Hematopoietic multipotent progenitor cell (in vitro differentiated cells): ENCODE data around the gene SSH2. TPM values are rescaled to one million over a fixed set of nuclear protein-coding genes. Genes with fewer than 3 reads are reported as not detected.

Experiments used
- DNase-seq, 3 donors: peaks; one replicate each; pipeline ENCODE4 v3.0.0-alpha.2; 2011 to 2015; ENCODE audit warnings: low read depth in 2 of 3, low spot score in 2 of 3
- total RNA-seq: library from RNA; depleted of rRNA; stranded (reverse); fragments of >200 nt; gene quantifications from one replicate; pipeline ENCODE4 v1.2.3, GENCODE V29; 2012

The SSH2 gene
- total RNA-seq, 1 donor = 19.7 TPM

DNA sequence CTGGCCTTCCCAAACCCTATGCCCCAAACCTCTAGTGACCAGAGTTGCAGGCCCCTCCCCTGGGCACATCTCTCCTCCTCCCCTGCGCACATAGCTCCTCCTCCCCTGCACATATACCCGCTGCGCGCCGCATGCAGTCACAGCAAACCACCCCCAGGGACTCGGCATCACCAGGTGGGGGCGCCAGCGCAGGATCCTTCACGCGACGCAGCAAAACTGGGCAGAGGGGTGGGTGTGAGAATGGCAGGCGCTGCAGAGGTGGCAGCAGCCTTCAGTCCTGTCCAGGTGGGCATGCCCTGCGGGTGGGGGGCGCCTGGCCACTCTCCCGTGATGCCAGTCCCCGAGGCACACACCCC lies 312.9 kb downstream of the SSH2 start:
- DNase-seq = peak; percentile 80 to 93 (median 91)

DNA sequence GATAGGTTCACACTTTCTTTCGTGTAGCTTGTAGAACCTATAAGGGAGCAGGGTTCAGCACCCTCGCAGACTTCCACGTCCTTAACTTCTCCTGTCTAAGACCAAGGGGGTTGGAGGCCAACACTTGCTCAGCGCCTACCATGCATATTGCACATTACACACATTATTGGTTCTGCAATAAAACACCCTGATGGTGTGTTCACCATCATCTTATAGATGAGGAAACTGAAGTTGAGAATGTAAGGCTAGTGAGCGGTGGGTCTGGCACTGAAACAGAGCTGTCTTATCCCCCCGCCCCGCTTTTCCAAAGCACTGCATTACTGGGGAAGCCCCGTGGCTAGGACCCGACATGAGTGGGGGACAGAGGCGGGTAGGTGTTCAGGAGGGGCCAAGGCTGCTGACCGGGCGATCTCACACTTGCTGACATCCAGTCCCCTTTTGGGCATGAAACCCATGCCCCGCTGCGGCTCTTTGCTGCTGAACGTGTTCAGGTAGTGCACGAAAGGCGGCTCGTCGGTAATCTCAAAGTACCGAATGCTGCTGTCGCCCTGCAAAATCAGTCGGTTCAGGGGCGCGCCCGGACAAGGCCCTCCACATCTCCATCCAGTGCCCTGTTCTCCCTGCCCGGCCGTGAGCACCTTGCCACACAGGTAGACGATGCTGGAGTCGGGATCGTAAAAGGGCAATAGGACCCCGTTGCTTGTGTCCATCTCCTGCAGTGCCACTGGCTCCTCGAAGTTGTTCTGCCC lies 313.6 kb downstream of the SSH2 start:
- DNase-seq = no peak

DNA sequence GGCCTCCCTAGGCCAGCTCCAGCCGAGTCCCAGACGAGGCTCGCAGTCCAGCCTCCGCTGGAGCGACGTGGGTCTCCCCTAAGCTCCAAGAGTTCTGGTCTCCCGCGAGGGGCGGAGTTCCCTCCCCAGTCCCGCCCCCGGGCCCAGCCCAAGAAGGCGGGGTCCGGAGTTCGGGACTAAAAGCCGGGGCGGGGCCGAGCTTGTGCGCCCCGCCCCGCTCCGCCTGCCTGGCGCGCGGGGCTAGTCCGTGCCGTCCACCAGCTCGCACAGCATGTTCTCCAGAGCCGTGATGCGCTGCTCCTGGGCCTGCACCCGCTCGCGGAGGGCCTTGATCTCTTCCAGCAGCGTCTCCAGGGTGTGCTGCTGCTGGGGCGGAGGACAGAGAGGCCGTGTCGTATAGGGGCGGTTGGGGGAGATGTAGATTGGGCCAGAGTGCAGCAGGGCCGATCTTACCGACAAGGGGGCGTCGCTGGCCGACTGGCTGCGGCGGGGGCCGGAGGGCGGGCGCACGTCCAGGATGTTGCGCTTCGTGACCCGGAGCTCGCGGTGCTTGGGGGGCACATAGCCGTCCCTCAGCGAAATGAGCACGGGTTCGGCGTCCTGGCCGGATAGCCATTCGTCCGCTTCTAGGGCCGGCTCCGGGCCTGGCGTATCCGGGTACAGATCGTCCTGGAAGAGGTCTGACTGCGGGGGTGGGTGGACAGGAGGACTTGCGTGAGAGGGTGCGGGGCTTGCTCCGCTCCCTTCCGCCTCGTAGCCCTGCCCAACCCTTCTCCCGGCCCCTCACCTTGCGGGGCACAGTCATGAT lies 314.3 kb downstream of the SSH2 start:
- DNase-seq = peak; percentile 70 to 86 (median 84)

DNA sequence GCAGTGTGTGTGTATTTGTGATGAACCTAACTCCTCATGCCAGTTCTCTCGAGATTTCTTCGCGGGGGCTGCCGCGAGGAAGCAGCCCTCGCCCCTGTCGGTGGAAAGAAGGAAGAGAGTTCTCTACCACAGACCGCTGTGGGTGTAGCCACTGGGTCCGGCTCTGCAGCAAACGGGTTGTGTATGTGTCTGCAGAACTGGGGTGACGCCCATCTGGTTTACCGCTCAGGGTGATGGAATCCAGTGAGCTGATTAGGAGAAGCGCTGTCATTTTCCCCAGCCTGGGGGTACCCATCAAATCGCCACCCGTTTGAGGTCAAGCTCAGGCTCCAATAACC lies 315.0 kb downstream of the SSH2 start:
- DNase-seq = peak in 2 of 3 donors; percentile 74 to 84

DNA sequence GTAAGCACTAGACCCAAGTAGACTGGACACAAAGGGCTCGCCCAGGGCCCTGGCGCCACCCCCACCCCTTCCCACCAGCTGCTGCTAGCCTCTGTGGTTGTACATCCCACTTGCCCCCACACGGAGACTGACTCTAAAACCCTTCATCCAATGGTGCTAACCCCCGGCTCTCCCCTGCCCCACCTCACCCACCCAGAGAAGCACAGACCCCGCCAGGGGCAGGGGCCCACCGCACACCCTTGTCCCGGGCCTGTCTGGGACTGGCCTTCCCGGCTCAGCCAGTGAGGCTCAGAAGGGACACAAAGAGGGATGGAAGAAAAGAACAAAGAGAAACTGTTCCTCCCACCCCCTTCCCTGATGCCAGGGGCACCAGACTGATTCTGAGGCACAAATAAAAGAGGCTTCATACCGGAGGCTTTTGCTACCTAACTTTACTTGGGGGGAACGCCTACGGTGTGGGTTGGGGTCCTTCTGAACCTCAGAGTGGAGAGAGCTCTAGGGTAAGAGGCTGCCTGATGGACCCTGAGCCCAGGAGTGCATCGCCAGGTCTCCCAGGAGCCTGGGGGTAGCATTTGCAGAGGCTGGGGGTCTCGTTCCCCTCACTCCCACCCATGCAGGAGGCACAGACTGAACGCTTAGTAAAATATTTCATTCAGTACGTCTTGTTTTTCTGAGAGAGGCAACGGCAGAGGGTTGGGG lies 315.5 kb downstream of the SSH2 start:
- DNase-seq = no peak

DNA sequence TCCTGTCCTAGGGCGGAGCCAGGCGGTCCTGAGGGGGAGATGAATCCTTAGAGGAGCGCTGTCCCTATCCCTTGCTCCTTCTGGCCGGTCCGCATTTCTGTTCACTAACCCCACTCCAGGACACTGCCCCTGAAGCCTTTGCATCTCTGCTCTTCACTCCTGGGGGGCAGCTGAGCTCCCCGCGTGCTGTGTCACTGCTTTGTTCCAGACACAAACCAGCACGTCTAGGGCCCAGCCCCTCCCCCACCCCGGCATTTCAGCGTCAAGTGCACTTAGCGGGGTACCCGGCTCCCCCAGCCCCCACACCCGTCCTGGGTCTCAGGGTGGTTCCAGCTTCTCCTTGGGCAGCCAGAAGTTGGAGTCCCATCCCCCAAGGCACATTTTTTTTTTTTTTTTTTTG lies 316.2 kb downstream of the SSH2 start:
- no peak for DNase-seq

DNA sequence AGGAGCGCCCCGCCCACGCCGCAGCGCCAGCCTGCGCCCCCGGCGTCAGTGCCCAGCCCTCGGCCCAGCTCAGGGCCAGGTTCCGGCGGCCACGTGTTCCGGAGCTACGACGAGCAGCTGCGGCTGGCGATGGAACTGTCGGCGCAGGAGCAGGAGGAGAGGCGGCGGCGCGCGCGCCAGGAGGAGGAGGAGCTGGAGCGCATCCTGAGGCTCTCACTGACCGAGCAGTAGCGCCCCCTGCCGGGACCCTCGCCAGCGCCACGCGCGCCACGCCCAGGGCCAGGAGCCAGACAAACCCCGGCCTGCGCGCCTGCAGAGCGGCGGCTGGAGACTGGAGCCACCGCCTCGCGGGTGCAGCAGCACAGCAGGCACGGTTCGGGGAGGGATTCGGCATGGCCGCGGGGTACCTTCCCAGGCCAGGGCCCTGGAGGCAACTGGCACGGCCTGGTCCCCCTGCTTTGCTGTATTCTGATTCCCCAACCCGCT lies 316.6 kb downstream of the SSH2 start:
- DNase-seq = peak; percentile 88 to 93 (median 91)

DNA sequence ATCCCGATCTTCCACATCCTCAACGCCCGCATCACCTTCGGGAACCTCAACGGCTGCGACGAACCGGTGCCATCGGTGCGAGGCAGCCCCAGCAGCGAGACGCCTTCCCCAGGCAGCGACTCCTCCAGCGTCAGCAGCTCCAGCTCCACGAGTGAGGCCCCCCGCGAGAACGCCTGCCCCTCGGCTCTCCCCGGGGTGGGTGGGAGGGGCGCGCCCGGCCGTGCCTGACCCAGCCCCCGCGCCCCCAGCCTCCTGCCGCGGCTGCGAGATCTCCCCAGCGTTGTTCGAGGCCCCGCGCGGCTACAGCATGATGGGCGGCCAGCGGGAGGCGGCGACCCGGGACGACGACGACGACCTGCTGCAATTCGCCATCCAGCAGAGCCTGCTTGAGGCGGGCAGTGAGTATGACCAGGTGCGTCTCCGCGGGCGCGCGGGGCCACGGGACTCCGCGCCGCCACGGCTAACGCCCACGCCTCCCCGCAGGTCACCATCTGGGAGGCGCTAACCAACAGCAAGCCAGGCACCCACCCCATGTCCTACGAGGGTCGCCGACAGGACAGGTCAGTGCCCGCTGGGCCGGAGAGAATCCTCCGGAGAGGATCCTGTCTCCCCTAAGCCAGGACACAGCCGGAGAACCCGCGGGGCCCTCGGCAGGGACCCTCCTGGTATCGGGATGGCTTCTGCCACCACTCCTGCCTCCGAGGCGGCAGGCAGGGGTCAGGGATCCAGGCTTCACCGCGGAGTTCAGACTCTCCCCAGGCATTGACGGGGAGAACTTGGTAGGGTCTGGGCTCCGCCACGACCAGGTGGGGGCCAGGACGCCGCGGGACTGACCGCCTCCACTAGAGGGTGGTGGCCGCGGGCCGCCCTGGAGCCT lies 317.4 kb downstream of the SSH2 start:
- DNase-seq = no peak

DNA sequence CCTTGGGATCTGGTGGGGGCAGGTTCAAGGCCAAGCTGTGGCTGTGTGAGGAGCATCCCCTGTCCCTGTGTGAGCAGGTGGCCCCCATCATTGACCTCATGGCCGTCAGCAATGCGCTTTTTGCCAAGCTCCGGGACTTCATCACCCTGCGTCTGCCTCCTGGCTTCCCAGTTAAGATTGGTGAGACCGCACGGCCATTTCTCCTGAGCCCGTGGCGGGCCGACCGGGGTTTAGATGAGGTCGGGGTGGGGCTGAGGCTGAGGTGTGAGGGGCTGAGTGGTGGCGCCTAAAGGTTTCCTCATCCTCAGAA lies 318.0 kb downstream of the SSH2 start:
- DNase-seq = no peak

DNA sequence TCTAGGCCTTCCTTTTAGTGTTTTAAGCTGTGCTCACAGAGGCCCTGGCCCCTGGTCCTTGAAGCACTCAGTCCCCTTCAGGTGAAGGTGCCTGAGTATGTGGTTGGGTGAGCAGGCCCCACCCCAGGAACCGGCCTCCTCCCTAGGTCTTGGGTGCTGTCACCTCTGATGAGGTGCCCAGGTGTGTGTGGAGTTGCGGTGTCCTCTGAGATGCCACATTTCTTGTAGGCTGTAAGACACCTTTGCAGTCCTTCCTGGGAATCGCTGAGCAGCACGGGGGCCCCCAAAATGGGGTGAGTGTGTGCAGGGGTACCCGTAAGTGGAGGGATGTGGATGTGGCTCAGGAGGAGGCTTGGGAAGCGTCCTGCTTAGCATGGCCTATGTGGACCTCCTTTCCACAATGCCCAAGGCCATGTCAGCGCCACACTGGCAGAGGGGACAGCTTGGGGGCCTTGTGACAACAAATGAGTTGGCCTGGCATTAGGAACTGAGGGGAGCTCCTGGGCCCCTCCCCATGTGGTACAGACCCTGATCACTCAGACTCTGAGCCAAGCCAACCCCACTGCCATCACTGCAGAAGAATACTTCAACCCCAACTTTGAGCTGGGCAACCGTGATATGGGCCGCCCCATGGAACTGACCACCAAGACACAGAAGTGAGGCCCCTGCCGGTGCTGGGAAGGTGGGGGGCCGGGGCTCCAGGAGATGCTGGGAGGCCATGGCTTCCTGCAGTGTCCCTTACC lies 318.5 kb downstream of the SSH2 start:
- DNase-seq = no peak

DNA sequence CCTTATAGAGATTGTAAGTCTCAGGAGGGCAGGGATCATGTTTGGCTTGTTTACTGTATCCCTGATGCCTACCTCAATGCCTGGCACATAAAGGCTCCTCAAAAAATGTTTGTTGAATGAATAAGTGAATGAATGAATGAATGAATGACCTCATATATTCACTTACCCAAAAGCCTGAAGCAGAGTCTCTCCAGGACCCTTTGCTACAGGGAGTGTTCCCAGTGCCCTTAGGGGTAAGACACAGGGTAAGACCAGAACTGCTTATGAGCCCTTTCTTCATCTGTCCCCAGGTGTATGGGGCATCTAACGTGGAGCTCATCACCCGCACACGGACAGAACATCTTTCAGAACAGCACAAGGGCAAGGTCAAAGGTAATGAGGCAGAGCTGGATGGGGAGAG lies 319.6 kb downstream of the SSH2 start:
- DNase-seq = no peak

DNA sequence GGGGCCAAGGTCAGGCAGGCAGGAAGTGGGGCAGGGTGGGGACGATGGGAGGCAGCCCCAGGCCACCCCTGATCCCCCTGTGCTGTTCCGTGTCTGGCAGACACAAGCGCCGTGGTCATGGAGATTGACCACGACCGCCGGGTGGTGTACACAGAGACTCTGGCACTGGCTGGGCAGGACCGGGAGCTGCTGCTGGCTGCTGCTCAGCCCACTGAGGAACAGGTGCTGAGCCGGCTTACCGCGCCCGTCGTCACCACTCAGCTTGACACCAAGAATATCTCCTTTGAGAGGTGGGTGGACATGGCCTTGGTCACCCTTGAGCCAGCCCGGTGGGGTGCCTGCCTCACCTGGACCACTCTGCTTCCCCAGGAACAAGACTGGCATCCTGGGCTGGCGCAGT lies 321.0 kb downstream of the SSH2 start:
- no peak for DNase-seq

DNA sequence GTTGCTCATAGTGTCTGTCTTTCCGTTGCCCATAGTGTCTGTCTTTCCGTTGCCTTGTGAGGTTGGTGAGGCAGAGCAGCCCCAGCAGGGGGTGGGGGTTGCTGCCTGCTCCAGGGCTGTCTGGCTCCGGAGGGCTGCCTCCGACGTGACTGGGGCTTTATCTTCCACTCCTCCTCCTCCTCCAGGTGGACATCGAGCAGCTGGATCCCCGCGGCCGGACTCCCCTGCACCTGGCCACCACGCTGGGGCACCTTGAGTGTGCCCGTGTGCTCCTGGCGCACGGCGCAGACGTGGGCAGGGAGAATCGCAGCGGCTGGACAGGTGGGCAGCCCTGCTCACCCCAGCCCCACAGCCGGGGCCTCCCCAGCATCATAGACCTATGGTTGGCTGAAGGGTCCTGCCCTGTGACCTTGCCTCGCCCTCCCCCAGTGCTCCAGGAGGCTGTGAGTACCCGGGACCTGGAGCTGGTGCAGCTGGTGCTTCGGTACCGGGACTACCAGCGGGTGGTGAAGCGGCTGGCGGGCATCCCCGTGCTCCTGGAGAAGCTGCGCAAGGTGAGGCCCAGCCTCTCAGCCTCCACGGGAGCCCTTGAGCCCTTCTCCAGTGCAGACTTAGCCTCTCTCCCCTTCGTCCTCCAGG lies 322.4 kb downstream of the SSH2 start:
- DNase-seq = no peak

DNA sequence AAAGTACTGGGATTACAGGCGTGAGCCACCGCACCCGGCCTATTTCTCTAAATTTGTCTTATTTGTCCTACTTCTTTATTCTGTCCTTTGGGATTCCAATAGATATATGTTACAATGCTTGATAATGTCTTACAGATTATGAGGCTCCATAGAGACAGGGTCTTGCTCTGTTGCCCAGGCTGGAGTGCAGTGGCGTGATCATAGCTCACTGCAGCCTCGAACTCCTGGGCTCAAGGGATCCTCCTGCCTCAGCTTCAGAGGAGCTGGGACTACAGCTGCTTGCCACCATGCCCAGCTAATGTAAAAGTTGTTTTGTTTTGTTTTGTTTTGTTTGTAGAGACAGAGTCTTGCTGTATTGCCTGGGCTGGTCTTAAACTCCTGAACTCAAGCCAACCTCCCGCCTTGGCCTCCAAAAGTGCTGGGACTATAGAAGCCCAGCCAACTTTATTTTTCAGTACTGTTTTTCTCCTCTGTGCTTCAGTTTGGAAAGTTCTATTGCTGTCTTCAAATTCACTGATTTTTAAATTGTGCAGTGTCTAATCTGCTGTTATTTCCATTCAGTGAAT lies 326.8 kb downstream of the SSH2 start:
- DNase-seq = no peak

DNA sequence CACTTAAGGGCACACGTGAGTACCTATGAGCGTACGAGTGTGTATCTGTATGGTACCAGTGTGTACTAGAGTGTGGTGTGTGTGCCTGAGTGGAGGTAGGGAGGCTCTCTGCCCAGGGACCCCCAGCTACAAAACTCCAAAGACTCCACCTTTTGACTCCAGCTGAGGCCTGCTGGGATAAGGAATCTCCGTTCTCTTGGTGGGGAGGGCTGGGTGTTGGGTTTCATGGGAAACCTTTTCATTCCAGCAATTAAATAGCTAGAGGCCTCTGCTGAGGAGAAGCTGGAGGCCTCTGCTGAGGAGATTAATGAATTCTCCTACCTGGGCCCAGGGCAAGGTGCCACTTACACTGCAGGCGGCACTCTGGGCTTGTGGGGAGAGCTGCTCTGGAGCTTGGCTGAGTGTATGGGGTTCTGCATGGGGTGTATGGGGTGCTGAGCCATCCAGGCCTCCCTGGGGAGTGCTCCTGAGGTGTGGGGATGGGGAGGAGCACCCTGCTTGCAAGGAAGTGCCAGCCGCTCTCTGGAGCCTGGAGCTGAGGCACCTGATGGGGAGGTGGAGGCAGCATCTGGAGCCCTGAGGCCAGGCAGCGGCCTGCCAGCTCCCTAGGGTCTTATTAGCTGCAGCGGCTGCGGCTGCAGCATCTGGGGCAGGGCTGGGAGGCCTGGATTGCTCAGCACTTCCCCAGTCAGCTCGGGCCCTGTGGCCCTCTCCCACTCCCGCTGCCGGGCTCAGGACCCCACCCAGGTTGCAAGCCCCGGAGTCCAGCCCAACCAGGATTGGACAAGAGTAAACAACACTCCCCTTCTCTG lies 332.5 kb downstream of the SSH2 start:
- DNase-seq = no peak

DNA sequence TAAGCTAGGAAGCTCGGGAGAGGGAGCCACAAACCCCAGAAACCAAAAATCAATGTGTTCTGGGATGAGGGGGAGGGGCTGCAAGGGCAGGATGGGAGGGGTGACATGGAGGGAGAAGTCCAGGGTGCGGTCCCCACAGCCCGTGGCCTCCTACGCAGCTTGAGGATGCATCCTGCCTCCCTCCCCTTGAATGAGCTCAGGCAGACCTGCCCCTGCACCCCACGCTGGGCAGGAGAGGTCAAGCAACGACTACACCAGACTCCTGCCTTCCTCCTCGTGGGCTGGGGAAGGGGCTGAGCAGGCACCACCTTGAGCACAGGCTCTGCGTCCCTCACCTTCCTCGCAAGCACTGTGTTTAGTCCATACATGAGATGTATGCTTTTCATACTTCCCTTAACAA lies 333.2 kb downstream of the SSH2 start:
- no peak for DNase-seq

DNA sequence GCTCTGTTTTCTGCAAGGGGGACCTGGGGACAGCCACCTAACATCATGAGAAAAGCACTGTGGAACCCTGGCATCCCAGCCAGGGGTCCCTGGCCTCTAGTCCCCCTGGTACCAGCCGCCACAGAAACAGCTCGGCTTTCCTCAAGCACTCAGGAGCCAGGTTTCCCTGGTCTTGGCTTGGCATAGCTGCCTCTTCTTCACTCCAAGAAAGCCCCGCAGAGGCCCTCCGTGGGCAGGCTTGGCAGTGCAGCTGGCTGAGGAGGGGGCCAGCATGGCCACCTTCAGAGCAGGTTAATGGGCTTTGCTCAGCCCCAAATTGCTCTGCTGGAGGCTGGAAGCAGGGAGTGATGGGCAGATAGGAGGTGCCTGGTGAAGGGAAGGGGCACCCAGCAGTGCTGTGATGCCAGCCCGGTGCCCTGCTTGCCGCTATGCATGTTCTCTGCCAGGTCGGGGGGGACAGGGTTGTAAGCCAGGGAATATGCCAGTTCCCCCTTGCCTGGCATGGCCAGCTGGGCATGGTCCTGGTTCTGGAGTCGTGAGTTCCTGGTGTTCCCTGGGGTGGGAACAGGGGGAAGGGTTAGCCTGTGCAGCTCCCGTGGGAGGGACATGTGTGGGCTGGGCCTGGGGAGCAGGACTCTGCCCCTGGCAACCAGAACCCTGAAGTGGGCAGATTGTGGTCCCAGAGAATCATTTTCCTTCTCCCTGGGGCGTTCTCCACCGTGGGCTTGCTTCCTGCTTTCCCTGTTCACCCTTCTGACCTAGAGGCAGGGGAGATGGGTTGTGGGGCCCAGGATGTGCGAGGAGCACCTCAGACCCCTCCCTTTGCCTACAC lies 333.9 kb downstream of the SSH2 start:
- DNase-seq = no peak
